BE2C (cell line): ENCODE data around the gene INAFM2.

Source experiments
- DNase-seq: peaks from one replicate; pipeline ENCODE4 v3.0.0-alpha.2; 2020
- H3K27me3 ChIP-seq: fragments of 250-450 bp; sonication (Bioruptor Pico); 2 replicates; pipeline ENCODE4 v1.5.1; 2020; ENCODE audit warnings: mild to moderate bottlenecking
- H3K36me3 ChIP-seq: fragments of 250-450 bp; sonication (Bioruptor Pico); 2 replicates; pipeline ENCODE4 v1.5.1; 2020; ENCODE audit warnings: mild to moderate bottlenecking
- H3K4me1 ChIP-seq: fragments of 250-450 bp; sonication (Bioruptor Pico); 2 replicates; pipeline ENCODE4 v1.5.1; 2020
- H3K4me3 ChIP-seq: 2 replicates; pipeline ENCODE4 v1.5.1; 2011; ENCODE audit warnings: low read depth, low read length
- H3K9me3 ChIP-seq: fragments of 250-450 bp; sonication (Bioruptor Pico); 2 replicates; pipeline ENCODE4 v1.5.1; 2020
- TF ChIP-seq, protein P1 (sequence below): IDR thresholded peaks from 2 replicates; pipeline ENCODE4 v1.5.1; 2012; ENCODE audit warnings: mild to moderate bottlenecking, low read depth, low read length

INAFM2 gene

DNA sequence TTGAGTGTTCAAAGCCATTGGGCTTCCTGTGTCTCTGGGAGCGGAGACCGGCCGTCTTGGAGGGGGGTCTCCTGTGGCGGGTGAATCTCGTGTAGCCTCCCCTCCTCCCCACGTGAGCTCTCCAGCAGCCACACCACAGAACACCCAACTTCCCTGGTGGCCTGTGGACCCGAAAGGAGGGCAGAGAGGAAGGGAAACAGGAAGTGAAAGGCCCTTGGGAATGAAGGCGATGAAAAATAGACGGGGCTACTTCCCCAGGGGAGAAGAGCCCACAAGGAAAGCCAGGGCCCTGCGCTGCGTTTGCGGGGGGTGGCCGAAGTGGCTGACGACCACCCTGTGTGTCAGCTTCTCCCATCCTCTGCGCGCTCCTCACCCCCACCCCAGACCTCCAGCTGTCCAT lies 46.0 kb upstream of the INAFM2 start:
- H3K4me3 ChIP-seq: no peak overlapping the region
- peaks cover 8% of the 10 kb centered on the region; the same call in 1 of the 2 replicates for H3K4me1 ChIP-seq
- H3K36me3 ChIP-seq: no peaks in the 10 kb centered on the region
- H3K27me3 ChIP-seq: peaks cover 12% of the 10 kb centered on the region
- no peaks in the 10 kb centered on the region for H3K9me3 ChIP-seq
- TF ChIP-seq, protein P1, sequence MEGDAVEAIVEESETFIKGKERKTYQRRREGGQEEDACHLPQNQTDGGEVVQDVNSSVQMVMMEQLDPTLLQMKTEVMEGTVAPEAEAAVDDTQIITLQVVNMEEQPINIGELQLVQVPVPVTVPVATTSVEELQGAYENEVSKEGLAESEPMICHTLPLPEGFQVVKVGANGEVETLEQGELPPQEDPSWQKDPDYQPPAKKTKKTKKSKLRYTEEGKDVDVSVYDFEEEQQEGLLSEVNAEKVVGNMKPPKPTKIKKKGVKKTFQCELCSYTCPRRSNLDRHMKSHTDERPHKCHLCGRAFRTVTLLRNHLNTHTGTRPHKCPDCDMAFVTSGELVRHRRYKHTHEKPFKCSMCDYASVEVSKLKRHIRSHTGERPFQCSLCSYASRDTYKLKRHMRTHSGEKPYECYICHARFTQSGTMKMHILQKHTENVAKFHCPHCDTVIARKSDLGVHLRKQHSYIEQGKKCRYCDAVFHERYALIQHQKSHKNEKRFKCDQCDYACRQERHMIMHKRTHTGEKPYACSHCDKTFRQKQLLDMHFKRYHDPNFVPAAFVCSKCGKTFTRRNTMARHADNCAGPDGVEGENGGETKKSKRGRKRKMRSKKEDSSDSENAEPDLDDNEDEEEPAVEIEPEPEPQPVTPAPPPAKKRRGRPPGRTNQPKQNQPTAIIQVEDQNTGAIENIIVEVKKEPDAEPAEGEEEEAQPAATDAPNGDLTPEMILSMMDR: no peak
- DNase-seq: no peak

DNA sequence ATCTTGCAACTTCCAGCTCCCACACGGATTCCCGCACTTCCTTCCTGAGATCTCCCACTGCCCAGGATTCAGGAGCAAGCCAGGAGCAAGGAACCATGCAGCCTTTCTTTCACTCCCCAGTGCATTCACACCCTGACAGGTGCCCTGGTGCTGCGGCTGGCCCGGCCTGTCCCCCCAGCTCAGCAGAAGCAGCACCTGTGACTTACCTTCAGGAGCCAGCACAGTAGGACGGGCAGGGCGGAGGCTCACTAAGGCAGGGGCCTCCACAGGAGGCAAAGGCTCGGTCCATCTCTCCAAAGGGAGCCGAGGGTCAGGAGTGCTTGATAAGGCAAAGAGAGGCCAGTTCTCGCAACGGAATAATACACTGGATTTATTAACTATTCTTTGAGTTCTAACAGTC lies 45.5 kb upstream of the INAFM2 start:
- TF ChIP-seq, protein P1: no peak
- Histone ChIP-seq H3K36me3 (no peaks in the 10 kb centered on the region), H3K9me3 (no peaks in the 10 kb centered on the region), H3K27me3 (peaks cover 17% of the 10 kb centered on the region), H3K4me3 (no peak overlapping the region), H3K4me1 (peaks cover 8% of the 10 kb centered on the region; the same call in 1 of the 2 replicates)
- no peak for DNase-seq

DNA sequence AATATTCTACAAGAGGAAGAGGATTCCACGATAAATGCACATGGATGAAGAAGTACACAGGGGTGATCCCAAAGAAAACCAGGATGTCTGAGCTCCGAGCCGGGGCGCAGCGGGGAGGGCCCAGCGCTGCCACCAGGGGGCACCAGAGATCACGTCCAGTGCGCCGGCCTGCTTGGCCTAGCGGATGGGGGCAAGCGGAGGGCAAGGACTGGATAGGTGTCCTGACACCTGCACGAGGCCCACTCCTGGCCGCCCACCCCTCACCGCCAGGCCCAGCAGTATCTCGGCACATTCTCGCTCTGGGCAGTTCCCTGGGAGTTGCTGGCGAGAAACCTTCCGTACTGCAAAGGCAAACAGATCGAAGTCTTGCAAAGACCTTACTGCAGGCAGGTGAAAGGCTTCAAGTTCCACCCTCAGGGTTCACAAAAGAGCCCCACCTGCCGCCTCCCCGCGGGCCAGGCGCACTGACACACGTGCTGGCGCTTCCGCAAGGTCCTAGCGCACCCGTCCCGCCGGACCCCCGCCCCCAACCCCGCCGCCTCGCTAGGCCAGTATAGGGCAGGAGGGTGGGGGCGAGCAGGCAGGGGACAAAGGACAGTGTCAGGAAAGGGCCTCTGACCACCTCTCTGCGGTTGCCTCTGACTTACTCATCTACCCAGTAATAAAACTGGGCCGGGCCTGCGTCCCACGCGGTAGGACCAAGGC lies 43.9 kb upstream of the INAFM2 start:
- Histone ChIP-seq H3K27me3 (peaks cover 21% of the 10 kb centered on the region), H3K9me3 (no peaks in the 10 kb centered on the region), H3K36me3 (no peaks in the 10 kb centered on the region), H3K4me1 (peaks cover 8% of the 10 kb centered on the region; the same call in 1 of the 2 replicates), H3K4me3 (no peak overlapping the region)
- DNase-seq: peak; percentile 81
- TF ChIP-seq, protein P1: peak; percentile 96

DNA sequence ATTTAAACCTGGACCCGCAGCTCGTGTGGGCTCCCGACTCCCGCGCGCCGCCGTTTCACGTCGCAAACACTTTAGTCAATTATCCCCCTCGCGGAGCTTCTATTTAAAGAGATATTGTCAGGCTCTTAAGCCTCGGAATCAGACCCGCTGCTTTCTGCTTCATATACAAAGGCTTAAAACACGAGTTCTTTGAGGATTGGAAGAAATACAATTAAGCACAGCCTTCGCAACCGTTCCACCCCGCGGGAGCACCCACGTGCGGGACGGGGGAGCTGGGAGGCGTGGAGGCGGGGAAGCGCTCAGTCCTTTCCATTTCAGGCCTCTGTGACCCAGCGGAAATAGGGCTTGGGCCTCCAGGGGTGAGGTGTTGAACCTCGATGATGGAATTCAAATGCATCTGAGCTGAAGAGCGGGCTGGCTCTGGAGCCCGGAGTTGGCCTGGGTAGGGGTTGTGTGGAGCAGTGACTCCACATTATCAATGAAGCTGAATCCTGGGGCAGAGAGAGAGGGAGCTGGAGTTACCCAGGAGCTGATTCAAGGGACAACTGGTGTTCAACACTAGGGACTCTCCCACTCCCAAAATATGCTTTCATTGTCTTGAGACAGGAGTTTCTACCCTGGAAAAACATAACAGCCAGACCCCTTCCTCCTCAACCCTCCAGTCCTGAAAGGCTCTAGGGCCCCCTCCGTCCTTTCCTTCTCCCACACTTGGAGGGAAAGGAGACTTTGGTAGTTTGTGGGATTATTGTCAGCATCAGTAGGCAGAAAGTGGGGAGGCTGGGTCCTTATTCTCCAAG lies 43.0 kb upstream of the INAFM2 start:
- DNase-seq: no peak
- Histone ChIP-seq H3K4me3 (no peak overlapping the region), H3K36me3 (no peaks in the 10 kb centered on the region), H3K4me1 (peaks cover 8% of the 10 kb centered on the region), H3K27me3 (peaks cover 21% of the 10 kb centered on the region), H3K9me3 (no peaks in the 10 kb centered on the region)
- TF ChIP-seq, protein P1: no peak

DNA sequence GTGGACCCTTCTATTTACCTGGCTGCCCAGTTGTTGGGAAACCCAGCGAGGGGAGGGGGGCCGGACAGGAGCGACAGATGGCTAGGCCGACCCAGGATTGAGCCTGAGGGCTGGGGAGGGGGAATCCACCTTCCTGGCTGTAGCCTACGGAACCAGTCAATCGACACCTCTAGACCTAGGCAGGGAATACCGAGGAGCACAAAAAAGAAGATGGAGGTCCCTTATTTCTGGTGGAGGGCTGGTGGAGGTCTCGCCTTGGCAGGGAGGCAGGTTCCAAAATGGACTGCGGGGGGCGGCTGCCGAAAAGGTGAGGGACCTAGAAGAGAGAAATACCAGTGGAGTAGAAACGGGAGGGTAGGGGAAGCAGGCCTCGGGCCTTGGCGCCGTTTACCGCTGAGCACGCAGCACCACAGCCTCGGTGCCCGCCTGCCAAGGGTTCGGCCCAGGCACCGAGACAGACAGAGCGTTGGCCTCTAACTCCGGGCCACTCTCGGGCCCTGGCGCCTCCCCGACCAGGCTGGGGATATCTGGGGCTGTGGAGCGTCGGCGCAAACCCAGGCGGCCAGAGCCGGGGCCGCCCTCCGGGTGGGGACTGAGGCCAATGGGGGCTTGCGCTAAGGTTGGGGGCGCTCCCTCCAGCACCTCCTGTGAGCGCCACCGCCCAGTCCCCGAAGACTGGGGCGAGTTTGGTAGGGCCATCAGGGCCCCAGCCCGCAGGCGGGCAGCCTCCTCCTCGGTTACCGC lies 42.3 kb upstream of the INAFM2 start:
- H3K9me3 ChIP-seq: no peaks in the 10 kb centered on the region
- H3K27me3 ChIP-seq: peaks cover 21% of the 10 kb centered on the region
- no peak for DNase-seq
- peaks cover 8% of the 10 kb centered on the region for H3K4me1 ChIP-seq
- TF ChIP-seq, protein P1: no peak
- no peaks in the 10 kb centered on the region for H3K36me3 ChIP-seq
- H3K4me3 ChIP-seq: no peak overlapping the region

DNA sequence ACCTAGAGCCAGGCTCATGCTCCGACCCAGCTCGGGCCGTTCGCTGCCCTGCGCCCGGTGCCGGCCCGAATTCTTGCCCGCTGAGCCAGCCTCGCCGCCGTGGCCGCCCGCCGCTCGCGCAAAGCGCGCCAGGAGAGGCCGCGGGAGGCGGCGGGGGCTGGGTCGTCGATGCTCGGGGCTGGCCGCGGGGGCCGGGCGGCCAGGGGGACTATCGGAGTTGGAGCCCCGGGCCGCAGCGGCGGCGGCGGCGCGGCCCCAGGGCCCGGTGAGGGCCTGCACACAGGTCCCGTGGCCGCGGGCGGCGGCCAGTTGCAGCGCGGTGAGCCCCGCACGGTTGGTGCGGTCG lies 41.7 kb upstream of the INAFM2 start:
- H3K36me3 ChIP-seq: no peaks in the 10 kb centered on the region
- peaks cover 7% of the 10 kb centered on the region for H3K4me1 ChIP-seq
- TF ChIP-seq, protein P1: no peak
- H3K27me3 ChIP-seq: peaks cover 21% of the 10 kb centered on the region
- H3K4me3 ChIP-seq: peak overlapping the region; percentile 58
- no peaks in the 10 kb centered on the region for H3K9me3 ChIP-seq
- no peak for DNase-seq
